T-helper 2 cell treated with Interferon-gamma antibody and Interleukin-4, amounts not matched to agents 5 μg/mL and 100 μg/mL, for 36 hours (primary cell): Measurements from ENCODE around the gene SPDYE2B.
"Not testable (repeated sequence)": the region's sequence is repeated elsewhere in the genome, so short reads cannot be mapped to it uniquely, and the experiment has no call there.

Experiments
- DNase-seq: peaks from one replicate; pipeline ENCODE4 v3.0.0; 2021; ENCODE audit warnings: low spot score
- H3K27ac Mint-ChIP-seq: one replicate; pipeline ENCODE4 v1.8.0; 2021; ENCODE audit warnings: mild to moderate bottlenecking, mixed read lengths
- H3K27me3 Mint-ChIP-seq: one replicate; pipeline ENCODE4 v1.8.0; 2021; ENCODE audit warnings: low read depth, mixed read lengths
- H3K36me3 Mint-ChIP-seq: one replicate; pipeline ENCODE4 v1.8.0; 2021; ENCODE audit warnings: low read depth, mixed read lengths
- H3K4me1 Mint-ChIP-seq: one replicate; pipeline ENCODE4 v1.8.0; 2021; ENCODE audit warnings: low read depth, mixed read lengths
- H3K4me3 Mint-ChIP-seq: one replicate; pipeline ENCODE4 v1.8.0; 2022; ENCODE audit warnings: mild to moderate bottlenecking, moderate library complexity, mixed read lengths
- H3K9me3 Mint-ChIP-seq: one replicate; pipeline ENCODE4 v1.8.0; 2021; ENCODE audit warnings: mixed read lengths

SPDYE2B gene

GRCh38 chr7:102627271-102627904 lies 22.7 kb upstream of the SPDYE2B start:
- not testable (repeated sequence) for H3K4me1 Mint-ChIP-seq, H3K27ac Mint-ChIP-seq, H3K27me3 Mint-ChIP-seq, DNase-seq, H3K4me3 Mint-ChIP-seq, H3K36me3 Mint-ChIP-seq, H3K9me3 Mint-ChIP-seq

GRCh38 chr7:102630622-102631021 lies 19.5 kb upstream of the SPDYE2B start:
- not testable (repeated sequence) for H3K9me3 Mint-ChIP-seq, DNase-seq, H3K27me3 Mint-ChIP-seq, H3K4me1 Mint-ChIP-seq, H3K27ac Mint-ChIP-seq, H3K4me3 Mint-ChIP-seq, H3K36me3 Mint-ChIP-seq

- H3K4me1 Mint-ChIP-seq, H3K27ac Mint-ChIP-seq, H3K27me3 Mint-ChIP-seq, H3K36me3 Mint-ChIP-seq, H3K9me3 Mint-ChIP-seq, DNase-seq, H3K4me3 Mint-ChIP-seq: not testable (repeated sequence)
These were observed 15.8 kb upstream of the SPDYE2B start for GRCh38 chr7:102634299-102634698.

GRCh38 chr7:102635354-102635753 lies 14.8 kb upstream of the SPDYE2B start:
- H3K9me3 Mint-ChIP-seq, H3K4me1 Mint-ChIP-seq, H3K4me3 Mint-ChIP-seq, H3K36me3 Mint-ChIP-seq, H3K27ac Mint-ChIP-seq, H3K27me3 Mint-ChIP-seq, DNase-seq: not testable (repeated sequence)

- H3K9me3 Mint-ChIP-seq, H3K4me1 Mint-ChIP-seq, H3K36me3 Mint-ChIP-seq, H3K27ac Mint-ChIP-seq, DNase-seq, H3K27me3 Mint-ChIP-seq, H3K4me3 Mint-ChIP-seq: not testable (repeated sequence)
These were observed 13.2 kb upstream of the SPDYE2B start for GRCh38 chr7:102636956-102637355.

- H3K4me3 Mint-ChIP-seq, DNase-seq, H3K9me3 Mint-ChIP-seq, H3K27ac Mint-ChIP-seq, H3K4me1 Mint-ChIP-seq, H3K36me3 Mint-ChIP-seq, H3K27me3 Mint-ChIP-seq: not testable (repeated sequence)
These were observed 11.3 kb upstream of the SPDYE2B start for GRCh38 chr7:102638848-102639247.

- not testable (repeated sequence) for H3K27me3 Mint-ChIP-seq, H3K4me1 Mint-ChIP-seq, H3K27ac Mint-ChIP-seq, H3K36me3 Mint-ChIP-seq, H3K4me3 Mint-ChIP-seq, H3K9me3 Mint-ChIP-seq, DNase-seq
These were observed 7.4 kb upstream of the SPDYE2B start, which contains the start of gene UPK3BL1 for GRCh38 chr7:102642691-102643090. TSS of gene UPK3BL1 (minus strand) at chr7:102642791. CDS start at chr7:102642741, 50 bp downstream.

- not testable (repeated sequence) for H3K36me3 Mint-ChIP-seq, H3K9me3 Mint-ChIP-seq, H3K27me3 Mint-ChIP-seq, H3K27ac Mint-ChIP-seq, H3K4me1 Mint-ChIP-seq, H3K4me3 Mint-ChIP-seq, DNase-seq
These were observed 6.7 kb upstream of the SPDYE2B start for GRCh38 chr7:102643404-102643803.

GRCh38 chr7:102647813-102648212 lies 2.3 kb upstream of the SPDYE2B start:
- H3K27me3 Mint-ChIP-seq, H3K9me3 Mint-ChIP-seq, H3K27ac Mint-ChIP-seq, H3K4me3 Mint-ChIP-seq, H3K4me1 Mint-ChIP-seq, H3K36me3 Mint-ChIP-seq, DNase-seq: not testable (repeated sequence)

- not testable (repeated sequence) for H3K36me3 Mint-ChIP-seq, H3K9me3 Mint-ChIP-seq, H3K27ac Mint-ChIP-seq, H3K4me1 Mint-ChIP-seq, DNase-seq, H3K27me3 Mint-ChIP-seq, H3K4me3 Mint-ChIP-seq
These were observed 14.6 kb downstream of the SPDYE2B start for GRCh38 chr7:102664765-102665164.

GRCh38 chr7:102666850-102667249 lies 16.7 kb downstream of the SPDYE2B start:
- DNase-seq, H3K27me3 Mint-ChIP-seq, H3K36me3 Mint-ChIP-seq, H3K9me3 Mint-ChIP-seq, H3K27ac Mint-ChIP-seq, H3K4me1 Mint-ChIP-seq, H3K4me3 Mint-ChIP-seq: not testable (repeated sequence)

- DNase-seq, H3K4me3 Mint-ChIP-seq, H3K27ac Mint-ChIP-seq, H3K27me3 Mint-ChIP-seq, H3K36me3 Mint-ChIP-seq, H3K9me3 Mint-ChIP-seq, H3K4me1 Mint-ChIP-seq: not testable (repeated sequence)
These were observed 17.4 kb downstream of the SPDYE2B start for GRCh38 chr7:102667523-102667922.

- H3K36me3 Mint-ChIP-seq, H3K9me3 Mint-ChIP-seq, H3K27me3 Mint-ChIP-seq, H3K4me1 Mint-ChIP-seq, H3K27ac Mint-ChIP-seq: not testable (repeated sequence)
- peak within 1 kb of the TSS; percentile 26 for H3K4me3 Mint-ChIP-seq
- DNase-seq = peak; percentile 22
These were observed 21.2 kb downstream of the SPDYE2B start, which contains the start of gene POLR2J2 for GRCh38 chr7:102671166-102671955. TSS of gene POLR2J2 (minus strand) at chr7:102671663. CDS start at chr7:102671601, 62 bp downstream.

GRCh38 chr7:102671956-102672307 lies 21.8 kb downstream of the SPDYE2B start:
- not testable (repeated sequence) for H3K36me3 Mint-ChIP-seq, H3K9me3 Mint-ChIP-seq, H3K4me3 Mint-ChIP-seq, H3K4me1 Mint-ChIP-seq, H3K27ac Mint-ChIP-seq, H3K27me3 Mint-ChIP-seq, DNase-seq
